GM19397 (cell line): ENCODE results near the gene MEGF11.

Source experiments
- ATAC-seq: cut with Tn5 transposase; IDR thresholded peaks from one replicate; pipeline ENCODE4 v1.9.1; 2021; ENCODE audit warnings: mild to moderate bottlenecking, moderate library complexity; ENCODE audit not compliant: unreplicated experiment

The MEGF11 gene

DNA sequence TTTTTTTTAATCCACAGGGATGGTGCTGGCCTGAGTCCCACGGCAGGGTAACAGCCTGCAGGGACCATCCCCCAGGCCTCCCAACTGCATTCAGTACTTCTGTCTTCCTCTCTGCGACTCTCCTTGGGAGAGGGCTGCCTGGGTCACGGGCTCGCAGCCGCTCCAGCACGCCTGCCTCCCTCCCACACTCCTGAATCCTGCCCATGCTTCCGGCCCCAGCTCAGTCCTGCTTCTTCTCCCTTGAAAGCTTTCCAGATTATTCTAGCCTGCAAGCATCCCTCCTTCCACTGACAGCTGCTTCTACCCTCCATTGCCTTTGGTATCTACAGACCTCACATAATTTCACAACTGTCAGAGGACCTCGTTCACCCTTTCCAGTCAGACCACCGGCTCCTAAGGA lies 32.4 kb downstream of the MEGF11 start:
- ATAC-seq: no peak

DNA sequence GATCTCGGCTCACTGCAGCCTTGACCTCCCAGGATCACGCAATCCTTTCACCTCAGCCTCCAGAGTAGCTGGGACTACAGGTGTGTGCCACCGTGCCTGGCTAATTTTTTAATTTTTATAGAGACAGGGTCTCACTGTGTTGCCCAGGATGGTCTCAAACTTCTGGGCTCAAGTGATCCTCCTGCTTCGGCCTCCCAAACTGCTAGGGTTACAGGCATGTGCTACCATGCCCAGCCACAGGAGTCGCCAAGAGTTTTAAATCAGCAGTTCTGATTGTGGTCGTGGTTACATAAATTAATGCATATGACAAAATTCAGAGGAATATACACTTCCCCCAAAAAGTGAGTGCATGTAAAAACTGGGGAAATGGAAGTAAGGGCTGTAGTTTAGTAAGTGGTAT lies 32.9 kb downstream of the MEGF11 start:
- ATAC-seq: no peak

DNA sequence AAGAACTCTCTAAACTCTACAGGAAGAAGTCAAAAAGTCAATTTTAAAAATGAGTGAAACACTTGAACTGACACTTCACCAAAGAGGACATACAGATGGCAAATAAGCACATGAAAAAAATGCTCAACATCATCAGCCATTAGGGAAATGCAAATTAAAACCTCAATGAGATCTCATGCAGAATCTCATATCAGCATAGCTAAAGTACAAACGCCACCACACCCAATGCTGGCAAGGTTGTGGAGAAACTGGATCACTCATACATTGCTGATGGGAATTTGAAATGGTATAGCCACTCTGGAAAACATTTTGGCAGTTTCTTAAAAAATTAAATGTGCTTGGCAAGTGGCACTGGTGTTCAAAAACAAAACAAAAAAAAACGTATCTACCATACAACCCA lies 34.2 kb downstream of the MEGF11 start:
- ATAC-seq: no peak

DNA sequence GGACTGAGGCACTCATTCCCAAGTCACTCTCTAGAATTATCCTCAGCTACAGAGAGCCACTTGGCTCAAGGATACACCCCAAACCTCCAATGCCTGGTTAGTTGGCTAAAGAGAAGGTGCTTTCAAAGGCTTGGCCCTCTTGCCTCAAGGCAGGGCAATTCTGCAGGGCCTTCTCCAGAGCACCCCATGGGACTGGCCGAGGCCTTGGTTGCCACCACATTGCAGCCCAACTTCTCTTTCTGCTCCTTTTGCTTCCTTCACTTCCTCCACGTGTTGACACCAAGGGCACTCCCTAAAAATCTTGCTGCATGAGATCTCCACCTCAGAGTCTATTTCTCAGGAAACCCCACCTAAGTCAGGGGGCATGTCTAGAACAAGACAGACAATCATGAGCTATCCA lies 36.7 kb downstream of the MEGF11 start:
- ATAC-seq: no peak

DNA sequence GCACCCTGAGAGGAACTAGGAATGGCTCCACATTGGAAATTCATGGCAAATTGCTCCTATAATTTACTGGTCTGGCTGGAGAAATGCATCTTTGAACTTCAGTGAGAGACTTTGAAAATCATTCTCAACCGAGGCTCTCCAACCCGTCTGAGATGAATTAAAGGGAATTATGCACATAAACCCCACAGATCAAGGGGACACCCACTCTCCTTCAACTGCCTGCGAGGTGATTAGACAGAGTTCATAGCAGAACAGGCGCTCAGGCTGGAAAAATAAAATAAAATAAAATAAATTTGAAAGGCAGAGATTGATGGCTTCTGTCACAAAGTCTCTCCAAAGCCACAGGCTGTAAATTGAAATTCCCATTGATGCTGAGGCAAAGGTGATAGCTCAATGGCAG lies 37.7 kb downstream of the MEGF11 start:
- no peak for ATAC-seq

DNA sequence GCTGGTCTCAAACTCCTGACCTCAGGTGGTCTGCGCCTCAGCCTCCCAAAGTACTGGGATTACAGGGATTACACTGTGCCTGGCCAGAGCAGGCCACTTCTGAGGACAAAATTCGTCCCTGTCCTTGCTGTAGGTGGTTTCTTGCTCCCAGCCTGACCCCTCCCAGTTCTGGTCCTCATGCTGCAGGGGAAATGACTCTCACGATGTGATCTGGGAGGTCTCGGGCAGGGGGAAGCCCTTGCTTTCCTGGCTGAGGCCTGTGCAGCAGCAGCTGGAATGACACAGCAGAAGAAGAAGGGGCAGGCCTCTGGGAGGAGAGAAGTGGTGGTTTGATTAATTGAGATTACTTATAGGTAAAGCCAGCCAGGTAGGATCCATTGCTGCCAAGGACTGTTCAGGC lies 39.3 kb downstream of the MEGF11 start:
- no peak for ATAC-seq

DNA sequence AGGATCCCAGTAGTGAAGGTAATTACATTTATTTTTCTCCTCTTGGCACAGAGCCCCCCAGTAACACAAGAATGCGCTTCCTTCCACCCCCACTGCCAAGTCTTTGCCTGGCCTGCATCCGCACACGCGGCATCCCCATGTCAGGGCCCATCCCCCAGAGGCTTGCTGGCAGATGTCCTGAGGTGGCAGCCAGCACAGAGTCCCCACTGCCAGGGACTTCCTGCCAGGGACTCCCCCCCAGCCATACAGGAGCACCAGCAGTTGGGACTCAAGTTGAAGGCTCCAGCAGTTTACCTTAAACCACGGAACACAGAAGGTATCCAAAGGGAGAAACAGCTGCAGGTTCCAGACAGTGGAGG lies 41.0 kb downstream of the MEGF11 start:
- no peak for ATAC-seq

DNA sequence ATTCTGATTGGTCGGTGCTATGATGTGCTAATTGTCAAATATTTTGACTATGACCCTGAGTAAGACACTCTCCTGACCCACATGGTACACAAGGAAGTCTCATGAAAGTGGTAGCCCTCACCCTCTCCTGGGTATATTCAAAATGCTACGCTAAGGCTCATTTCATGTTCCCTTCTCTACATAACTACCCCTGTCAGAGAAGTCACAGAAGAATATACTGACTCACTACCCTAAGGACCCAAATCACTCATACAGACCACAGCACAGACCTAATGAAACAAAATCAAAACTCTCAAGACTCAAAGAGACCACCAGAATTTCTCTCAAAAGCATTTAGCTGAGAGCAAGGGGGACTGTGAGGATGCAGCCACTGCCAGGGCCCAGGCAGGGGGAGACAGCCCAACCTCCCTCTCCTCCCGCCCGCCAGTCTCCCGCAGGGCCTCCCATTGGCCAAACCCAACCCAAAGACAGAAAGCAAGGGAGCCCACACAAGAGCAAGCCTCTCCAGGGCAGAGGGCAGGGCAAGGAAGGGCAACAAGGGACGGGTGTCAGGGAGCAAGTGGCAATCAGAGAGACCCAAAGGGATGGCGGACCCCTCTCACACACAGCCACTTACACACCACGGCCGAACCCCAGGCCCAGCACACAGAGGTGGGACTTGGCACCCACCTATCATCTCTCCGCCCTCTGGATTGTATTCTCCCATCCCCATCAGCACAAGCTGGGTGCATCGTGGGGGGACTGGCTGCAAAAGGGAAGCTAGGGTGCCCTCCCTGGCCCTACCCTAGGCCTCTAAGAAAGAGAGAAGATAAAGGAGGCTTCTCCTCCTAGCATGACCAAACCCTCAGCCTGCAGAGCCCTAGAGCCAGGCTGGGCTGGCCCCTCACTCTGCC lies 41.6 kb downstream of the MEGF11 start:
- ATAC-seq: no peak

DNA sequence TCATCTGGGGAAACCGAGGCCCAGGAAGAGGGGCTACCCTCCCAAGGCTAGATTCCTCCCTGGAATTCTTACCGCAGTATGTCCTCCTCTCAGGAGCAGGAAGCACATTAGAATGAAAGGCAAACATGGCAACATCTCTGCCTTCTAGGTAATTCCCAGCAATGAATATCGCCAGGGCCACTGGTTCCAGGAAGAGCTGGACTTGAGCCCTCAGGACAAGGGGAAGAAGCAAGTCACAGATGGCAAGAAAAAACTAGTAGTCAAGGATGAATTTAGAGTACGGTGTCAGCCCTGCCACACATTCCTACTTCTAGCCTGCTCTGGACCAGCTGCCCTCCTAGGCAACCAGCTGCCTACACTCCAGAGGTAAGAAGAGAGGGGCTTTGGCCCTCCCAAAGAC lies 42.9 kb downstream of the MEGF11 start:
- no peak for ATAC-seq

DNA sequence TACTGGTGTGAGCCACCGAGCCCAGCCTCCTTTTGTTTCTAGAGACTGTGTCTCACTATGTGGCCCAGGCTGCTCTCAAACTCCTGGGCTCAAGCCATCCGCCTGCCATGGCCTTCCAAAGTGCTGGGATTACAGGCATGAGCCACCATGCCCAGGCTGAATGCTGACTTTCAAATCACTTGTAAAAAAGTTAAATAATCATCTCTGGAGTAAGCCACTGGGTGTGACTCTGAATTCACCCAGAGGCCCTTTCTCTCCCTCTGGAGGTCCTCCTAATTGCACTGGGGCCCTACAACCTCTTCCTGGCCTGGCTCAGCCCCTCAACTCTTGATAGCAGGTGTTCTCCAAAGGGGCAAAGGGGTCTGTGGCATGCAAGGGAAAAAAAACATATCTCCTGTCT lies 54.8 kb downstream of the MEGF11 start:
- ATAC-seq: no peak

DNA sequence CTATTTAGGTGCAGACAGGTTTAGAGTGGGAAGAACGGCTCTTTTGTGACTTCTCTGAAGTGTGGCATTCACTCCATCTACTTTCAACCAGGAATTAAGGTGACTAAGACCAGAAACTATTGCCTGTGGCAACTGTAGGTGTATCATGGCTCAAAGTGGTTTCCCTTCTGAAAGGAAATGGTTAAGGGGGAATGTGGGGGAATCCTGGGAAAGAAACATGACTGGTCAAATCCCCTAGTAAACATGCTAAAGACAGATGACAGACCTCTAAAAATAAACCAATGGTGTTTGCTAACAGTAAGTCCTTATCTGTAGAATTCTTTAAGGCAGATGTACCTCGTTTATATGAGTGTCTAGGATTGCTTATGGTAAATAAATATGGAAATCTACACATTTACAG lies 56.9 kb downstream of the MEGF11 start:
- ATAC-seq: no peak

DNA sequence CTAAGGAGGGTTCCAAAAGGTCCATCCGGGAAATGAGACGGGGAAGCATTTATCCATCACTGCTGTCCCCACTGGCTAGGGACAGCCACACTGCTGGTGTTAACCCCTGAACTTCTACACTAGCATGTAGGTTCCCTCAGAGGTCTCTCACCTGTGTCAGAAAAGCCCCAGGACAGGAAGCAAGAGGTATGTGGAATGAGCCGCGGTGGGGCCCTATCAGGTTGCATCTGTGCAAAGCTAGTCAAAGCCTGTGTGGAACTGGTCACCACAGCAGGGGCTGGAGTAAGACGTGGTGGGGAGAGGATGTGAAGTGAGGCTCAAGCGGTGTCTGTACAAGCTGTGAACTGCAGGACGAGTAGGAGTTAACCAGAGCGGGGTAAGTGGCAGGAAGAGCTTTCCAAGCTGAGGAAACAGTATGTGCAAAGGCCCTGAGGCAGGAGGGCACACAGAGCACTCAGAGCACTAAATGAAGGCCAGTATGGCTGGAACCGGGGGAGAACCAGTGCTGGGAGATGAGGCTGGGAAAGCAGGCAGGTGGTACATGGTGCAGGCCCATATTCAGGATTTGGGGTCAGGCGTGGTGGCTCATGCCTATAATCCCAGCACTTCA lies 57.8 kb downstream of the MEGF11 start:
- ATAC-seq: no peak

DNA sequence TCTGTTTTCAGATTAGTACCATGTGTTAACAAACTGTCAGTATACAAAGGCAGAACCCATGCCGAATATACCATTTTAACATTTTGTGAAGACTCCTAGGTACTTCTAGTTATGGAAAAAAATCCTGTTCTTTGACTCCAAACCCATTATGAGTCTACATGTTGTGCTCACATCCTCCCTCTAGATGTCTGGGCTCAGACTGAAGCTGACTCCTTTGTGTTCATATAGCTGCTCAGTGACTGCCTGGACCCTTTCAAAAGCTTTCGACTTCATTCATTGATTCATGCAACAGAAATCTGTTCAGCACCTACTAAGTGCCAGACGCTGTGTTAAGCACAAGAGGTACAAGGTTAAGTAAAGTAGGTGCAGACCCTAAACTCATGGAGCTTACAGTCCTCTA lies 60.5 kb downstream of the MEGF11 start:
- no peak for ATAC-seq

DNA sequence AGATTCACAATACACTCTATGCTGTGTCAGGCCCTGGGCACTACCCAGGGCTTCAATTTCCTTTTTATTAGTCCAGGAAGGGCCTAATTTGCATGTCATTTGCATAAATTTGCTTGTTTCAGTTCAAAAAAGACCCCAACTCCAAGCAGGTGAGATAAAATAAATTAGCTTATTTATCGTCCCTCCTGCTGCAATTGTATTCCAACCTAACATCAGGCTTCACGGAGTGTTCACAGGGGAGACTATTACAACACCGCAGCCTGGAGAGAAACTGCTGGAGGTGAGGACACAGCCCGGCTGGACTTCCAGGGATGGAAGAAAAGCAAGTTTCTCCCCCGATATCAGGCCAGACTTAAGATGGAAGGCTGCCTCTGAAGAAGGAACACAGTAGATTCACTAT lies 62.8 kb downstream of the MEGF11 start:
- no peak for ATAC-seq

DNA sequence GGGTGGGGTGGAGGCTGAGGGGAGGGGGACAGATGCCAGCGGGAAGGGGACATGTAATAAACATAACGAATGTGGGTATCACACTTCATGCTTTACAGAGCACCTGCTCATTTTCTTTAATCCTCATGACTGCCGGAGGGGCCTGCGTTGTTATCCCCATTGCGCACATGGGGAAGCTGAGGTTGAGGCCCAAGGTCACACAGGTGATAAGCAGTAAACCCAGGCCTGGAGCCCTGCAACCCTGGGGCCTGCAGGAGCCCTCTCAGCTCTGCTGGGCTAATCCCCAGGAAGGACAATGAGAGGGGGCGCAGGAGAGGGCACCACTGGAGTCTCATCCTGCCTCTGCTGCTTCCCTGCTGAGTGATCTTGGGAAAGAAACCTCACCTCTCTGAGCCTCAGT lies 64.3 kb downstream of the MEGF11 start:
- ATAC-seq: no peak

DNA sequence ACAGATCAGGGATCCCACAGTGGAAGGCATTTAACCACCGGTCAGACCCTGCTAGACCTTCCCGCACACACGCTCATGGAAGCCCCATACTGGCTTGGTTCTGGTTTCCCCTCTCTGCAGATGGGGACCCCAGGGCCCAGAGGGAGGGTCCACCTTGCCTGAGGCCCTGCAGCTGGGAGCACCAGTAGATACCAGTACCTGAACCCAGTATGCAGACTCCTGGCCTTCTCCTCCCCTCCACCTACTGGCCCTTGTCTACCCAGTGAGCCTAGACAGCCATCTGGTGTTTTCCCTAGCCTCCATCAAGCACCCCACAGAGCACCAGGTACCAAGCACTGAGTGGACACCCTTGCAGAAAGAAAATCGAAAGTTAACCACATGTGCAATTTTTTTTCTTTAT lies 65.1 kb downstream of the MEGF11 start:
- no peak for ATAC-seq

DNA sequence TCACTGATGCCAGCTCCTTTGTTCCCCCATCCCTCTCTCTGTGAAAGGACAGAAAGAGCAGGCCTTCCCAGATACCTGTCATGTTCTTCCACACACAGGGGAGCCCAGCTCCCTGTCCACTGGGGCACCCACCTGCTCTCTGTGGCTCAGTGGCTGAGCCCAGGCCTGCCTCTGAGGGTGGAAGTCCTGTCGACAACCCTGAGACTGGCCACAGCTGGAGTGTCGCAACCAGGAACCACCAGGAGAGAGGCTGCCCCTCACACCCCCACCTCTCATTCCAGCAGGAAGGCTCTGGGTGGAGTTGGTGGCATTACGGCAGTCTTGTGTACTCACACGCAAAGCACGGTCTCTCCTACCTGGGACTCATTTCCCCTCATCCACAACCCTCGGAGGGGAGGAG lies 66.3 kb downstream of the MEGF11 start:
- no peak for ATAC-seq

DNA sequence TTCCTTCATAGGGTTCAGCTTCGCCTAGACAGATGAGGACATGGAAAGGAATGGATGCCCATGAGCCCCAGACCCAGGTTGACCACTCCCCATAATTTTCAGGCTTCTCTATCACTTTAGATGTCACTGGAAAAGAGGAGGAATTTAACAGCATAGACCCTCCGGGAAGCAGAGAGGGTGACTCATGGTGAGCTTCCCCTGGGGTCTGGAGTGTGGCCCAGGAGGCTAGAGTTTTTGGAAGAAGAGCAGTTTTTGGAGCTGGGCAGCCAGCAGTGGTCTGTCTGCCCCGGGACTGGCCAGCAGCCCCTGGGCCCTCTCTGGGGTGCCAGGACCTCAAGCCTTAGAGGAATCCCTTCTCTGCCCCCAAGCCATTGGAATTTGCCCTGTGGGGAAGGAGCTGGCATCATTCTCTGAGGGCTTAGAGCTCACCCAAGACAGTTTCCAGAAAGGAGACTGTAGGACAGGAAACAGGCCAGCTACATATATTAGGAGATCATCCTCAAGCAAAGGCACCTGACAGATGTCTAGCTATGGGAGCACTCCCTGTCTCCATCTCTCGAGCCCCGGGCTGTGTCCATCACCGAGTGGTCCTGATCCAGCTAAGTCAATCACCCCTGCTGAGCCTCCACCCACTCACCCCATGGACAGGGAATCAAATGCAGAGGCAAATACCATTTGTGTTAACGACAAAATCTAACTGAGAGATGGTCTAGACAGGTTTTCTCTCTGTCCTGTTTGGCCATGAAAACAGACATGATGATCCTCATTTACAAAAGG lies 67.3 kb downstream of the MEGF11 start:
- ATAC-seq: no peak

DNA sequence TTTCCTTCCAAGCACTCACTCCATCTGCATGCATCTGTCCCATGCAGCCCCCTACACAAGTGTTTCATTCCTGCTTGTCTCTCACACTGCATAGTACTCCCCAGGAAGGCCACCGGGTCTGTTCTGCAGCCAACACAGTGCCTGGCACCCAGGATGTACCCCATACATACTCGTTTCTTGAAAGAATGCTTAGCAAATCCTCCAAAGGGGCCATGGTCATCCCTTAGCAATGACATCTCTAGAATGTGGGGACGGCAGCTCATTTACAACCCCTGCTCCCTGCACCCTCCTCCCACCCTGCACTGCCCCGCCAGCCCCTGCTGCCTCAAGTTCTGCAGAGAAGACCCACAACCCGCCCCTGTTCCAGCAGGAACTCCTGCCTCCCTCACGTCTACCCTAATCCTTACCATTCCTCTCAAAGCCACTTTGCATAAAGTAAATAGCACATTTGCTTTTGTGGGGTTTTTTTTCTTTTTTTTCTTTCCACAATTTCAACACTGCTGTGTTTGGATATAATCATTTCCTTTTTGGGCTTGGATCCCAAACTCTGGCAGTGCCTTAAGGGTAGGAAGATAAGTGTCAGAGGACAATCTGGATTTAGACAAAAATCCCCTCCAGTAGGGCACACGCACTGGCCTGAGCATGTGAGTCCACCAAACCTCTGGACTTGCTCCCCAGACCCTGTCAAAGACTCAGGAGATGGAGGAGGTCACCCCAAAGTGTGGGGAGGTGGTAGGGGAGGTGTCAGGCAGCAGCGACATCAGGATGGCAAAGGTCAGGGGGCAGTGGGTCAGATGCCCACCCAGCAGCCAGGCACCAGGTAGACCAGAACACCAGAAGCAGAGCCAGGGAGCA lies 68.4 kb downstream of the MEGF11 start:
- no peak for ATAC-seq

DNA sequence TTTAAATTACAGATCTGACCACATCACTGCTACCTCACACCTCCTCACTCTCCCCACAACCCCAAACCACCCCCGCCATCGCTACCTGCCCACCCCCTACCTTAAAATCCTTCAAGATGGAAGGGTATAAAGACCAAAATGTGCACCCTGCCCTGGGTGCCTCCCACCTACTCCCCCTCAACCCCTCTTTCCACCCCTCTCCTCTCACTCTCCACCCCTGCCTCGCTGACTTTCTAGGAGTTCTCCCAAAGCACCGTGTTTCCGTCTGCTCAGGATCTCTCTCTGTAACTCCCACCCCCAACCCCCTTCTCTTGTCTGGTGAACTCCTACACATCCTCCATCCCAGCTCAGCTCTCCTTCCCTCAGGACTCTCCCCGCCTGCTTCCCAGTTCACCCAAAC lies 69.1 kb downstream of the MEGF11 start:
- ATAC-seq: no peak

DNA sequence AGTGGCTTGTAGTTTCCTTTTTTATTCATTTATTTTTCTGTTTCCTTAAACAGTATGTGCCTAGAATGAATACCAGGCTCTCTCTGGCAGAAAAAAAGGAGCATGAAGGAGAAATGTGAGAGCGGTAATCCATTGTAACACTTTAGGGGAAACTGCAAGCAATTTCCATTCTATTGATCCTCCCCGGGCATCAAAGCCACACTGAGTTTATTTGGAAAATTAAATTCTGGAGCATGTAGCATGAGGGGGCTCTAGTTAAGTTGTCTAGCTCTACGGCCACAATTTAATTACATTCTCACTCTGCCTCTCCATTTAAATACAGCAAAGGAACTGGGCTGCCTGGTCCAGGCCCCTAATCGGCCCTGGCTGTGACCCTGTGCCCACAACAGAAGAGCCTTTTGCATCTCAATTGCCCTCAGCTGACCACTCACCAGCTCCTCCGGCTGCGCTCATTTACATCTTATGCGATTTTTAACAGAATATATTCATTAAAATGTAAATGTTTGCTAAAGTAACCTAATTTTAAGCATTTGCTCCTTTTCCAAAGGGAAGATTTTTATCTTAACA lies 72.9 kb downstream of the MEGF11 start:
- ATAC-seq: no peak
